MM.1S (cell line): Measurements from ENCODE around the gene ZNF804B.

Experiments used
- EZH2 ChIP-seq: fragments of 300-600 bp; sonication (generic); optimal IDR thresholded peaks from 2 replicates; pipeline ENCODE3; 2017; ENCODE audit warnings: low read depth, mild to moderate bottlenecking, antibody characterized with exemption, low read length, mixed read lengths
- TF ChIP-seq, protein P1 (sequence below): fragments of 300-600 bp; sonication (generic); IDR thresholded peaks from 2 replicates; pipeline ENCODE4 v1.5.1; 2016; ENCODE audit warnings: antibody characterized with exemption, low read length, mixed read lengths

DNA sequence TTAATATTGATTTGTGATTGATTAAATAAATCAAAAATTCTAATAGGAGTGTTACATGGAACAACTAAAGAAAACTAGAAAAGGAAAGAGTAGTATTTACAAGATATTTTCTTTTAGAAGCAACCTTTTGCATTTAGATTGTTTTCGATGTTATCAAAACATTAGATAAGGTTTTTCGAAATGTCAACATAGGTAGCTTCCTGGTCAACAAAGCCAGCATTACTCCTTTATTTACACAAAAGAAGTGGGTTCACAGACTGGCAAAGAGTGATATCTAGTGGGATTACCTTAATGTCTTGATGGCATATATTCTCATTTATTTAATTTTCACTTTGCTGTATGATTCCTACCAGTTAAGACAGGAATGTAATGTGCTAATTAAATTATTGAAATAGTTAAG is 153.4 kb downstream of the ZNF804B start:
- TF ChIP-seq, protein P1, sequence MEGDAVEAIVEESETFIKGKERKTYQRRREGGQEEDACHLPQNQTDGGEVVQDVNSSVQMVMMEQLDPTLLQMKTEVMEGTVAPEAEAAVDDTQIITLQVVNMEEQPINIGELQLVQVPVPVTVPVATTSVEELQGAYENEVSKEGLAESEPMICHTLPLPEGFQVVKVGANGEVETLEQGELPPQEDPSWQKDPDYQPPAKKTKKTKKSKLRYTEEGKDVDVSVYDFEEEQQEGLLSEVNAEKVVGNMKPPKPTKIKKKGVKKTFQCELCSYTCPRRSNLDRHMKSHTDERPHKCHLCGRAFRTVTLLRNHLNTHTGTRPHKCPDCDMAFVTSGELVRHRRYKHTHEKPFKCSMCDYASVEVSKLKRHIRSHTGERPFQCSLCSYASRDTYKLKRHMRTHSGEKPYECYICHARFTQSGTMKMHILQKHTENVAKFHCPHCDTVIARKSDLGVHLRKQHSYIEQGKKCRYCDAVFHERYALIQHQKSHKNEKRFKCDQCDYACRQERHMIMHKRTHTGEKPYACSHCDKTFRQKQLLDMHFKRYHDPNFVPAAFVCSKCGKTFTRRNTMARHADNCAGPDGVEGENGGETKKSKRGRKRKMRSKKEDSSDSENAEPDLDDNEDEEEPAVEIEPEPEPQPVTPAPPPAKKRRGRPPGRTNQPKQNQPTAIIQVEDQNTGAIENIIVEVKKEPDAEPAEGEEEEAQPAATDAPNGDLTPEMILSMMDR = no peak
- TF ChIP-seq EZH2 = no peak
